SK-N-SH (cell line): Measurements from ENCODE around the gene GALNT11. TPM values are rescaled to one million over a fixed set of nuclear protein-coding genes. Genes with fewer than 3 reads are reported as not detected.

ENCODE experiments used
- CTCF ChIA-PET: fragments of 300-600, 350-600 bp; formaldehyde crosslinking; extraction: SDS; loops from one replicate; lab custom pipeline; 2021; lab: Yijun Ruan, JAX
- POLR2A ChIA-PET: fragments of 350-600 bp; sonication (Branson Sonifier 250); formaldehyde crosslinking; extraction: SDS; loops from one replicate; lab custom pipeline; 2020; ENCODE audit warnings: antibody characterized with exemption, inconsistent platforms; lab: Yijun Ruan, JAX
- DNase-seq: peaks from one replicate; pipeline ENCODE4 v3.0.0; 2012
- H2AFZ ChIP-seq: fragments of 200-600 bp; sonication (generic); 2 replicates; pipeline ENCODE4 v1.8.1; 2016; ENCODE audit warnings: antibody characterized with exemption, mild to moderate bottlenecking, low read depth
- H3F3A ChIP-seq: fragments of 200-600 bp; sonication (generic); replicated peaks from 2 replicates; pipeline ENCODE3; 2016; ENCODE audit warnings: antibody characterized with exemption, mild to moderate bottlenecking; ENCODE audit not compliant: insufficient read depth
- H3K27ac ChIP-seq, 2 experiments: fragments of 200-500 bp in 1 of 2; fragments of 200-600 bp in 1 of 2; sonication (Bioruptor generic) in 1 of 2; sonication (generic), shearing (Covaris generic) in 1 of 2; 2 replicates each; pipeline versions ENCODE4 v1.5.1 to v1.6.1; 2014 to 2016; ENCODE audit warnings: low read depth in 2 of 2, inconsistent platforms in 1 of 2, low read length in 1 of 2, mild to moderate bottlenecking in 1 of 2, mixed read lengths in 1 of 2
- H3K27me3 ChIP-seq: fragments of 200-600 bp; sonication (generic), shearing (Covaris generic); 2 replicates; pipeline ENCODE4 v1.6.1; 2016; ENCODE audit warnings: mixed run types; ENCODE audit not compliant: insufficient read depth
- H3K36me3 ChIP-seq, 2 experiments: fragments of 200-500 bp in 1 of 2; fragments of 200-600 bp in 1 of 2; sonication (Bioruptor generic) in 1 of 2; sonication (generic) in 1 of 2; replicated peaks in 1 of 2; 2 replicates each; pipeline versions ENCODE3 to v1.5.1; 2014 to 2016; ENCODE audit warnings: low read length in 1 of 2, mild to moderate bottlenecking in 1 of 2; ENCODE audit not compliant: insufficient read depth in 2 of 2, control insufficient read depth in 1 of 2
- H3K4me1 ChIP-seq, 2 experiments: fragments of 200-500 bp in 1 of 2; fragments of 200-600 bp in 1 of 2; sonication (Bioruptor generic) in 1 of 2; sonication (generic), shearing (Covaris generic) in 1 of 2; 2 replicates each; pipeline versions ENCODE4 v1.5.1 to v1.6.1; 2014 to 2016; ENCODE audit warnings: low read depth in 1 of 2, low read length in 1 of 2, mixed run types in 1 of 2; ENCODE audit not compliant: insufficient read depth in 2 of 2, control insufficient read depth in 1 of 2
- H3K4me2 ChIP-seq: fragments of 200-600 bp; sonication (generic), shearing (Covaris generic); 2 replicates; pipeline ENCODE4 v1.6.1; 2017; ENCODE audit warnings: mixed run types
- H3K4me3 ChIP-seq, 2 experiments: fragments of 200-500 bp in 1 of 2; fragments of 200-600 bp in 1 of 2; sonication (Bioruptor generic) in 1 of 2; sonication (generic), shearing (Covaris generic) in 1 of 2; 2 replicates each; pipeline versions ENCODE4 v1.5.1 to v1.8.1; 2014 to 2016; ENCODE audit warnings: low read depth in 2 of 2, inconsistent platforms in 1 of 2, low read length in 1 of 2, mild to moderate bottlenecking in 1 of 2, mixed read lengths in 1 of 2, moderate library complexity in 1 of 2
- H3K79me2 ChIP-seq: fragments of 200-600 bp; sonication (generic); 2 replicates; pipeline ENCODE4 v1.8.1; 2017; ENCODE audit warnings: mild to moderate bottlenecking; ENCODE audit not compliant: insufficient read depth
- H3K9ac ChIP-seq: fragments of 200-600 bp; sonication (generic); 2 replicates; pipeline ENCODE4 v1.6.1; 2017; ENCODE audit warnings: mixed run types
- H3K9me2 ChIP-seq: fragments of 200-600 bp; sonication (generic); 2 replicates; pipeline ENCODE4 v1.6.1; 2017; ENCODE audit warnings: mixed run types
- H3K9me3 ChIP-seq: fragments of 200-600 bp; sonication (generic); 2 replicates; pipeline ENCODE4 v1.6.1; 2017; ENCODE audit warnings: mixed run types, mild to moderate bottlenecking, moderate library complexity
- H4K20me1 ChIP-seq: fragments of 200-600 bp; sonication (generic); 2 replicates; pipeline ENCODE4 v1.6.1; 2017; ENCODE audit warnings: mild to moderate bottlenecking, mixed run types; ENCODE audit not compliant: insufficient read depth
- EZH2phosphoT487 ChIP-seq: fragments of 200-600 bp; sonication (generic); IDR thresholded peaks from 2 replicates; pipeline ENCODE4 v1.6.1; 2017; ENCODE audit warnings: low read depth, mixed run types, mild to moderate bottlenecking, antibody characterized with exemption, moderate library complexity, borderline replicate concordance
- FOSL2 ChIP-seq: IDR thresholded peaks from 2 replicates; pipeline ENCODE4 v1.4.0; 2012; ENCODE audit warnings: low read depth, mild to moderate bottlenecking, moderate library complexity, borderline replicate concordance
- FOXJ3 ChIP-seq: sonication (generic); formaldehyde crosslinking; IDR thresholded peaks from 2 replicates; pipeline ENCODE4 v1.5.1; 2020; ENCODE audit warnings: mild to moderate bottlenecking, missing genetic modification reagents
- FOXM1 ChIP-seq: IDR thresholded peaks from 2 replicates; pipeline ENCODE4 v1.4.0; 2012; ENCODE audit warnings: low read depth, mild to moderate bottlenecking
- GATA2 ChIP-seq: sonication (generic); formaldehyde crosslinking; IDR thresholded peaks from 2 replicates; pipeline ENCODE4 v1.5.0; 2020; ENCODE audit warnings: mild to moderate bottlenecking, missing genetic modification reagents
- JUND ChIP-seq: IDR thresholded peaks from 2 replicates; pipeline ENCODE4 v1.4.0; 2012
- MEF2A ChIP-seq: IDR thresholded peaks from 2 replicates; pipeline ENCODE4 v1.4.0; 2012; ENCODE audit warnings: low read depth, borderline replicate concordance
- MXI1 ChIP-seq: IDR thresholded peaks from 2 replicates; pipeline ENCODE4 v1.6.1; 2012; ENCODE audit warnings: mild to moderate bottlenecking, low read depth, low read length, improper control_type of control experiment
- NRF1 ChIP-seq: IDR thresholded peaks from 2 replicates; pipeline ENCODE4 v1.6.1; 2012; ENCODE audit warnings: low read depth, mild to moderate bottlenecking, low read length
- PBX3 ChIP-seq: IDR thresholded peaks from 2 replicates; pipeline ENCODE4; 2012
- RCOR1 ChIP-seq: fragments of 150-350 bp; IDR thresholded peaks from 2 replicates; pipeline ENCODE4 v1.6.1; 2017; ENCODE audit warnings: antibody characterized with exemption, low read length
- REST ChIP-seq: IDR thresholded peaks from 2 replicates; pipeline ENCODE4 v1.6.1; 2012; ENCODE audit warnings: mild to moderate bottlenecking, low read depth, low read length, moderate library complexity
- RFX5 ChIP-seq: IDR thresholded peaks from 2 replicates; pipeline ENCODE4 v1.6.1; 2012; ENCODE audit warnings: mild to moderate bottlenecking, improper control_type of control experiment, low read length
- TAF1 ChIP-seq: IDR thresholded peaks from 2 replicates; pipeline ENCODE4 v1.6.1; 2012; ENCODE audit warnings: low read depth, mild to moderate bottlenecking, low read length, moderate library complexity, borderline replicate concordance
- USF2 ChIP-seq: fragments of 150-350 bp; IDR thresholded peaks from 2 replicates; pipeline ENCODE4 v1.6.1; 2017; ENCODE audit warnings: antibody characterized with exemption, low read length, low read depth, borderline replicate concordance
- YY1 ChIP-seq: IDR thresholded peaks from 2 replicates; pipeline ENCODE4 v1.4.0; 2012; ENCODE audit warnings: low read depth, mild to moderate bottlenecking
- WGBS: methylation state at CpG from one replicate; pipeline ENCODE4 v1.1.6; 2017; ENCODE audit warnings: low lambda C conversion rate; 5-methylcytosine and 5-hydroxymethylcytosine counted together
- polyA plus RNA-seq, 3 experiments: library from polyadenylated mRNA; depleted of rRNA; stranded (reverse); fragments of >200 nt; gene quantifications; 2 replicates each; pipeline ENCODE4 v1.2.3, GENCODE V29; 2012

Gene GALNT11
- polyA plus RNA-seq, 1 of the 3 experiments (the other 2 are of a cell fraction) = 70.0 TPM

- Histone ChIP-seq H2AFZ (no peak overlapping the region), H3K36me3 (peaks cover 0 to 11% of the 10 kb centered on the region in 2 experiments), H3K4me3 (no peak overlapping the region), H3K9ac (no peak overlapping the region), H3K4me1 (no peaks in the 10 kb centered on the region; a peak in 1 of 4 replicates), H3K4me2 (no peak overlapping the region), H4K20me1 (no peaks in the 10 kb centered on the region), H3K79me2 (no peaks in the 10 kb centered on the region; the same call in none of the 2 replicates), H3K9me3 (peaks cover 17% of the 10 kb centered on the region; the same call in 1 of the 2 replicates), H3F3A (no peaks in the 10 kb centered on the region), H3K27me3 (no peaks in the 10 kb centered on the region), H3K9me2 (no peaks in the 10 kb centered on the region), H3K27ac (no peak overlapping the region)
- POLR2A ChIA-PET = no interaction called here
- 93% methylated on average over 3 of the region's 3 CpGs for WGBS
- TF ChIP-seq PBX3 (no peak), FOSL2 (no peak), USF2 (no peak), TAF1 (no peak), EZH2phosphoT487 (no peak), GATA2 (CRISPR knock-in tag) (no peak), MXI1 (no peak), REST (no peak), RCOR1 (no peak), YY1 (no peak), NRF1 (no peak)
- CTCF ChIA-PET = no interaction called here
- no peak for DNase-seq
Observed at GRCh38 chr7:152085131-152085530, 59.7 kb downstream of the GALNT11 start.

GRCh38 chr7:152086513-152086912 lies 61.0 kb downstream of the GALNT11 start:
- Histone ChIP-seq H4K20me1 (no peaks in the 10 kb centered on the region), H3K79me2 (no peaks in the 10 kb centered on the region; the same call in 1 of the 2 replicates), H3K4me2 (no peak overlapping the region), H3K4me3 (no peak overlapping the region), H3K36me3 (peaks cover 0 to 13% of the 10 kb centered on the region in 2 experiments), H3F3A (no peaks in the 10 kb centered on the region), H3K9me3 (peaks cover 17% of the 10 kb centered on the region; the same call in 1 of the 2 replicates), H3K9ac (no peak overlapping the region), H3K27ac (no peak overlapping the region), H2AFZ (no peak overlapping the region)
- 63% methylated on average over 1 of the region's 1 CpG for WGBS
- TF ChIP-seq FOXM1 (no peak), JUND (no peak), FOXJ3 (CRISPR knock-in tag) (no peak), PBX3 (no peak), FOSL2 (no peak), RFX5 (no peak), MEF2A (no peak), USF2 (no peak)
- TF ChIP-seq, all 33 proteins: peak for 0
- DNase-seq = no peak
- ChIA-PET CTCF (interaction anchor here (1.0 to 1.9 kb wide), 2 partner anchors 9 to 10 kb away, joined by 4 to 5 read pairs; no protein-coding TSS in a partner anchor), POLR2A (interaction anchor here (1.0 kb wide), 1 partner anchor 9 kb away, joined by 5 read pairs; no protein-coding TSS in a partner anchor)
- no peaks in the 10 kb centered on the region for H3K9me2 ChIP-seq
- no peaks in the 10 kb centered on the region for H3K4me1 ChIP-seq
- no peaks in the 10 kb centered on the region for H3K27me3 ChIP-seq
